Endothelial cell of umbilical vein (primary cell): Measurements from ENCODE around the gene GULP1. TPM values are rescaled to one million over a fixed set of nuclear protein-coding genes. Genes with fewer than 3 reads are reported as not detected.

Experiments
- BruUV-seq: library from RNA; stranded (reverse); fragments of 400-500 nt; replicated peaks from 2 replicates; lab custom pipeline; 2021; lab: Mats Ljungman, UMichigan
- CTCF ChIA-PET: fragments of 300-600, 350-600 bp; sonication (Branson Sonifier 250); formaldehyde crosslinking; loops from one replicate; lab custom pipeline; 2021; ENCODE audit warnings: antibody characterized with exemption, inconsistent platforms; lab: Charles Lee
- POLR2A ChIA-PET: fragments of 300-600, 350-600 bp; sonication (Branson Sonifier 250); formaldehyde crosslinking; loops from one replicate; lab custom pipeline; 2021; ENCODE audit warnings: antibody characterized with exemption, inconsistent platforms; lab: Charles Lee
- DNase-seq: peaks from one replicate; pipeline ENCODE4 v3.0.0-alpha.2; 2011; ENCODE audit warnings: low read depth, low spot score
- FAIRE-seq: peaks from 2 replicates; lab custom pipeline; 2011; peaks lifted over from hg19 to GRCh38; lab: Jason Lieb, UNC
- H2AFZ ChIP-seq: 2 replicates; pipeline ENCODE4 v1.6.0; 2012; ENCODE audit warnings: low read depth, low read length, control low read depth, inconsistent platforms
- H3K27ac ChIP-seq: 2 replicates; pipeline ENCODE4 v1.5.1; 2011; ENCODE audit warnings: low read depth, mild to moderate bottlenecking, control low read depth, low read length, moderate library complexity; ENCODE audit not compliant: insufficient read depth
- H3K27me3 ChIP-seq, 2 experiments: 2 replicates each; pipeline versions ENCODE4 v1.6.0 to v1.6.1; 2011; ENCODE audit warnings: low read length in 2 of 2, mixed read lengths in 1 of 2; ENCODE audit not compliant: control insufficient read depth in 2 of 2, insufficient read depth in 2 of 2
- H3K36me3 ChIP-seq, 2 experiments: 2 replicates in 1 of 2; 3 replicates in 1 of 2; pipeline ENCODE4 v1.5.1; 2011; ENCODE audit warnings: low read length in 2 of 2, mild to moderate bottlenecking in 1 of 2, moderate library complexity in 1 of 2; ENCODE audit not compliant: control insufficient read depth in 2 of 2, insufficient read depth in 2 of 2; ENCODE audit errors: extremely low read depth in 1 of 2
- H3K4me1 ChIP-seq: 3 replicates; pipeline ENCODE4 v1.5.1; 2011; ENCODE audit warnings: mild to moderate bottlenecking, low read length; ENCODE audit not compliant: control insufficient read depth, insufficient read depth; ENCODE audit errors: extremely low read depth
- H3K4me2 ChIP-seq: 2 replicates; pipeline ENCODE4 v1.6.1; 2011; ENCODE audit warnings: low read length, control low read depth, mixed read lengths; ENCODE audit not compliant: insufficient read depth
- H3K4me3 ChIP-seq, 3 experiments: fragments of 200-600 bp in 1 of 3; sonication (generic), shearing (Covaris generic) in 1 of 3; replicated peaks in 1 of 3; 2 replicates each; pipeline ENCODE4 v1.5.1; 2011 to 2016; ENCODE audit warnings: control low read depth in 3 of 3, low read length in 3 of 3, mild to moderate bottlenecking in 2 of 3, inconsistent platforms in 1 of 3, low read depth in 1 of 3, moderate library complexity in 1 of 3; ENCODE audit not compliant: insufficient read depth in 1 of 3
- H3K79me2 ChIP-seq: 2 replicates; pipeline ENCODE4 v1.6.0; 2012; ENCODE audit warnings: low read length, inconsistent platforms; ENCODE audit not compliant: control insufficient read depth, insufficient read depth
- H3K9ac ChIP-seq: replicated peaks from 2 replicates; pipeline ENCODE3; 2011; ENCODE audit warnings: low read length, control low read depth; ENCODE audit not compliant: insufficient read depth; ENCODE audit errors: extremely low read depth
- H3K9me1 ChIP-seq: replicated peaks from 3 replicates; pipeline ENCODE4 v1.6.0; 2011; ENCODE audit warnings: mild to moderate bottlenecking, low read length; ENCODE audit not compliant: control insufficient read depth, insufficient read depth; ENCODE audit errors: extremely low read depth
- H3K9me3 ChIP-seq: replicated peaks from 2 replicates; pipeline ENCODE4 v1.5.1; 2012; ENCODE audit warnings: low read length, inconsistent platforms; ENCODE audit not compliant: control insufficient read depth, insufficient read depth
- H4K20me1 ChIP-seq: replicated peaks from 2 replicates; pipeline ENCODE3; 2011; ENCODE audit warnings: mild to moderate bottlenecking, low read length; ENCODE audit not compliant: control insufficient read depth, insufficient read depth; ENCODE audit errors: extremely low read depth
- CTCF ChIP-seq, 2 donors: IDR thresholded peaks; 1 replicate in 1 of 2; 2 replicates in 1 of 2; pipeline ENCODE4 v1.5.1; 2011; ENCODE audit warnings: low read length in 2 of 2, mild to moderate bottlenecking in 2 of 2, moderate library complexity in 2 of 2, control low read depth in 1 of 2, inconsistent platforms in 1 of 2, low read depth in 1 of 2; ENCODE audit not compliant: insufficient read depth in 1 of 2; ENCODE audit errors: extremely low read depth in 1 of 2
- EZH2 ChIP-seq: IDR thresholded peaks from 2 replicates; pipeline ENCODE4 v1.6.1; 2012; ENCODE audit warnings: borderline replicate concordance, low read depth, mild to moderate bottlenecking, moderate library complexity, low read length, inconsistent platforms; ENCODE audit not compliant: severe bottlenecking
- FOS ChIP-seq: IDR thresholded peaks from 2 replicates; pipeline ENCODE4 v1.6.1; 2011; ENCODE audit warnings: mild to moderate bottlenecking, low read length, moderate library complexity, borderline replicate concordance; ENCODE audit not compliant: insufficient read depth
- GATA2 ChIP-seq: IDR thresholded peaks from 2 replicates; pipeline ENCODE4 v1.7.0; 2011; ENCODE audit warnings: low read depth, mild to moderate bottlenecking, moderate library complexity, mixed read lengths, low read length; ENCODE audit not compliant: insufficient read length, insufficient read depth
- JUN ChIP-seq: IDR thresholded peaks from 2 replicates; pipeline ENCODE4 v1.6.1; 2011; ENCODE audit warnings: borderline replicate concordance, low read depth; ENCODE audit not compliant: insufficient read length, insufficient read depth
- MAX ChIP-seq: IDR thresholded peaks from 2 replicates; pipeline ENCODE4 v1.6.1; 2011; ENCODE audit not compliant: insufficient read depth, insufficient read length
- MYC ChIP-seq: IDR thresholded peaks from one replicate; pipeline ENCODE4 v1.6.1; 2011; ENCODE audit warnings: mild to moderate bottlenecking, low read depth, low read length
- POLR2A ChIP-seq: IDR thresholded peaks from 2 replicates; pipeline ENCODE4 v1.6.1; 2012; ENCODE audit warnings: low read depth, mild to moderate bottlenecking, control low read depth, low read length
- POLR2AphosphoS5 ChIP-seq: IDR thresholded peaks from 2 replicates; pipeline ENCODE4 v1.6.1; 2012; ENCODE audit warnings: low read depth, mild to moderate bottlenecking, control low read depth, low read length, moderate library complexity; ENCODE audit not compliant: insufficient read depth
- dilution Hi-C: fragments of 300-500 bp; cut with MboI; formaldehyde crosslinking; loops from one replicate; pipeline ENCODE4 v1.15.0; 2019; ENCODE audit warnings: low sequenced_read_pairs; ENCODE audit not compliant: extremely low pct_ligation_motif_present
- intact Hi-C: fragments of 100-400 bp; cut with micrococcal nuclease; formaldehyde crosslinking; loops from one replicate; pipeline ENCODE4 v1.10.0; 2022
- polyA plus RNA-seq, 4 experiments: library from polyadenylated mRNA; depleted of rRNA in 3 of 4; stranded (reverse) in 3 of 4; unstranded in 1 of 4; fragments of >200 nt; gene quantifications; 2 replicates each; pipeline versions ENCODE4 v1.2.1 to v1.2.3, GENCODE V29; 2011 to 2012; ENCODE audit warnings: missing spikeins in 1 of 4
- total RNA-seq: library from RNA; stranded (reverse); gene quantifications from 2 replicates; pipeline ENCODE4 v1.2.3, GENCODE V29; 2021

Gene GULP1
- total and polyA plus RNA-seq, 2 donors (not counting 3 experiments of a cell fraction or from before 2014, with no cell fraction given): 24.4 to 53.8 TPM

- intact Hi-C loops: loop anchor here (2.0 to 5.0 kb wide), 2 partner anchors 61 to 443 kb away; no protein-coding TSS in a partner anchor
- Histone ChIP-seq H3K36me3 (no peaks in the 10 kb centered on the region), H3K9ac (no peak overlapping the region), H3K27me3 (no peaks in the 10 kb centered on the region), H3K4me2 (peak overlapping the region; percentile 2), H3K4me3 (no peak overlapping the region), H3K9me3 (no peaks in the 10 kb centered on the region), H3K27ac (peak overlapping the region; percentile 71), H3K4me1 (peaks cover 95% of the 10 kb centered on the region), H3K79me2 (peaks cover 32% of the 10 kb centered on the region), H3K9me1 (no peaks in the 10 kb centered on the region), H2AFZ (no peak overlapping the region), H4K20me1 (no peaks in the 10 kb centered on the region)
- ChIA-PET CTCF (interaction anchor here (0.7 to 3.2 kb wide), 4 partner anchors 9 to 27 kb away, joined by 3 to 30 read pairs (median 3); partner anchors contain the start of gene GULP1), POLR2A (no interaction called here)
- no peak for TF ChIP-seq FOS
- no peak for TF ChIP-seq MYC
- no peak for TF ChIP-seq CTCF (IDR thresholded peaks at IDR 0.05; ENCODE audit: extremely low read depth in 1 of 2, insufficient read depth in 1 of 2, low read depth in 1 of 2, low read length in 2 of 2)
- TF ChIP-seq POLR2AphosphoS5: no peak
- TF ChIP-seq GATA2: no peak
- no peak for TF ChIP-seq MAX
- TF ChIP-seq EZH2: no peak
- TF ChIP-seq POLR2A: no peak
- TF ChIP-seq JUN: no peak
- dilution Hi-C loops: no loop called here
- FAIRE-seq (no peak), DNase-seq (no peak)
- BruUV-seq: no TSS peak
These were observed 28.2 kb downstream of the GULP1 start for GRCh38 chr2:188319838-188320237.
